SU-DHL-6 (cell line): ENCODE data around the gene C14orf132.

Experiments
- EZH2phosphoT487 ChIP-seq: fragments of 200-600 bp; sonication (generic), shearing (Covaris generic); conservative IDR thresholded peaks from 2 replicates; pipeline ENCODE4 v1.6.1; 2018; ENCODE audit warnings: mild to moderate bottlenecking, antibody characterized with exemption, low read length, moderate library complexity, mixed read lengths
- TF ChIP-seq, protein P1 (sequence below): fragments of 200-600 bp; sonication (generic); IDR thresholded peaks from one replicate; pipeline ENCODE4 v1.5.1; 2017; ENCODE audit warnings: antibody characterized with exemption, mild to moderate bottlenecking, low read length, moderate library complexity; ENCODE audit not compliant: insufficient read depth, poor library complexity, severe bottlenecking

DNA sequence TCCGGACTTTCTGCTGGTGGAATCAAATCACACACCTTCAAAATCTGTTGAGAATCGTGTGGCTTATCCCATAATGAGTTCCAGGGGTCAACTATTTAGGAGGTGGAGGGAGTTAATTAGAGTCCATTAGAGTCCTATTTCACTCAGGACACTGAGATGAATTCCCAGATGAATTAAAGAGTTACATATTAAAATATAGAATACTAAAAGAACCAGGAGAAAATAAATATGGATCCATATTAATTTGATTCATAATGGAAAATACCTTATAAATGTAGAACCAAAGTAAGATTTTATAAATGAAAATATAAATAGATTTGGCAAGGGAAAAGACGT is 44.6 kb upstream of the C14orf132 start:
- TF ChIP-seq, protein P1, sequence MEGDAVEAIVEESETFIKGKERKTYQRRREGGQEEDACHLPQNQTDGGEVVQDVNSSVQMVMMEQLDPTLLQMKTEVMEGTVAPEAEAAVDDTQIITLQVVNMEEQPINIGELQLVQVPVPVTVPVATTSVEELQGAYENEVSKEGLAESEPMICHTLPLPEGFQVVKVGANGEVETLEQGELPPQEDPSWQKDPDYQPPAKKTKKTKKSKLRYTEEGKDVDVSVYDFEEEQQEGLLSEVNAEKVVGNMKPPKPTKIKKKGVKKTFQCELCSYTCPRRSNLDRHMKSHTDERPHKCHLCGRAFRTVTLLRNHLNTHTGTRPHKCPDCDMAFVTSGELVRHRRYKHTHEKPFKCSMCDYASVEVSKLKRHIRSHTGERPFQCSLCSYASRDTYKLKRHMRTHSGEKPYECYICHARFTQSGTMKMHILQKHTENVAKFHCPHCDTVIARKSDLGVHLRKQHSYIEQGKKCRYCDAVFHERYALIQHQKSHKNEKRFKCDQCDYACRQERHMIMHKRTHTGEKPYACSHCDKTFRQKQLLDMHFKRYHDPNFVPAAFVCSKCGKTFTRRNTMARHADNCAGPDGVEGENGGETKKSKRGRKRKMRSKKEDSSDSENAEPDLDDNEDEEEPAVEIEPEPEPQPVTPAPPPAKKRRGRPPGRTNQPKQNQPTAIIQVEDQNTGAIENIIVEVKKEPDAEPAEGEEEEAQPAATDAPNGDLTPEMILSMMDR = peak; percentile 5
- TF ChIP-seq EZH2phosphoT487 = no peak
